Stimulated activated effector memory CD8-positive, alpha-beta T cell treated with anti-CD3 and anti-CD28 coated beads, Interleukin-12 subunit alpha, Interleukin-12 subunit beta, amount 100 ng/mL, for 72 hours (primary cell): ENCODE results near the gene RND1.
A peak's percentile ranks its signal among the peaks of the same experiment; 100 is the strongest.
"Not testable (repeated sequence)": the region's sequence is repeated elsewhere in the genome, so short reads cannot be mapped to it uniquely, and the experiment has no call there.

Source experiments
- ATAC-seq: fragments of 150-1000 bp; cut with Tn5 transposase; 2 replicates; pipeline ENCODE4 v1.10.0; 2021
- DNase-seq, 2 donors: peaks; one replicate each; pipeline ENCODE4 v3.0.0; 2021 to 2022; ENCODE audit warnings: low spot score in 2 of 2
- H3K27ac Mint-ChIP-seq: one replicate; pipeline ENCODE4 v1.8.0; 2022; ENCODE audit warnings: mild to moderate bottlenecking, mixed read lengths
- H3K36me3 Mint-ChIP-seq: one replicate; pipeline ENCODE4 v1.8.0; 2022; ENCODE audit warnings: mild to moderate bottlenecking, mixed read lengths
- H3K4me1 Mint-ChIP-seq: one replicate; pipeline ENCODE4 v1.8.0; 2022; ENCODE audit warnings: mixed read lengths
- H3K4me3 Mint-ChIP-seq: one replicate; pipeline ENCODE4 v1.8.0; 2022; ENCODE audit warnings: mild to moderate bottlenecking, mixed read lengths
- H3K9me3 Mint-ChIP-seq: one replicate; pipeline ENCODE4 v1.8.0; 2022; ENCODE audit warnings: mixed read lengths

The RND1 gene

DNA sequence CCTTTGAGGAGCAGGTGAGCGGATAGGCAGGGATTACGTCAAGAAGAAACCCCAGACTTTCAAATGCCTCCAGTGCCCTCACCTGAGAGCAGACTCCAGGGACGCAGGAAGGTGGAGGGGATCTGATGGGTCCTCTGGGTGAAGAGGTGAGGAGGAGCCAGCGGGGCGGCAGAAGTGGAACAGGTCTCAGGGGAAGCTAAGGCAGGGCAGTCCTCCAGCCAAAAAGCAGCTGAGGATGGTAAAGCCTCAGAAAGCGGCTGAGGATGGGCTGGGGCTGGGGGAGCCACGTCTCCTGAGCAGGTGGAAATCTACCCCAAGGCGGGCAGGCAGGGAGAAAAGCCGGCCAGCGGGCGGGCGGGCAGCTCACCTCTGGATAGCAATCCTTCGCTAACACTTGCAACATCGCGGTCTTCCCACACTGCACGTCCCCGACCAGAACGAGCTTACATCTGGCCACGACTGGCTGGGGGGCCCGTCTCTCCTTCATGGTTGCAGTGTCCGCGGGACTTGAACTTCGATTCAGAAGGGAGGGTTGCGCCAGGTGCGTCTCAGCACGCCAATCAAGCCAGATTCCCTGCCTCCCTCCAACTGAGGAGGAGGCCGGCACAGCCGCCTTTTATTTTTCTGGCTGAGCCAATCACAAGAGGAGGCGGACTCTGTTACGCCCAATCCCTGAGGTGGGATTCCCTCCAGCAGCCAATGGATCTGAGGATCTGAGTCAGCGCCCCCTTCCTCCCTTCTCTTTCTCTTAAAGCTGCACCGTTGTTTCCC lies at the start of gene RND1:
TSS of gene RND1 (minus strand) at position 590 of the 771 bp plus-strand sequence. CDS start at position 487, 103 bp downstream.
- Mint-ChIP-seq H3K4me3 (peak within 1 kb of the TSS; percentile 85), H3K27ac (peak within 1 kb of the TSS; percentile 86), H3K36me3 (peaks cover 18% of the 10 kb centered on the region), H3K9me3 (no peaks in the 10 kb centered on the region), H3K4me1 (peaks cover 34% of the 10 kb centered on the region)
- peak; percentile 67 to 92 for DNase-seq
- peak; percentile 93 for ATAC-seq

DNA sequence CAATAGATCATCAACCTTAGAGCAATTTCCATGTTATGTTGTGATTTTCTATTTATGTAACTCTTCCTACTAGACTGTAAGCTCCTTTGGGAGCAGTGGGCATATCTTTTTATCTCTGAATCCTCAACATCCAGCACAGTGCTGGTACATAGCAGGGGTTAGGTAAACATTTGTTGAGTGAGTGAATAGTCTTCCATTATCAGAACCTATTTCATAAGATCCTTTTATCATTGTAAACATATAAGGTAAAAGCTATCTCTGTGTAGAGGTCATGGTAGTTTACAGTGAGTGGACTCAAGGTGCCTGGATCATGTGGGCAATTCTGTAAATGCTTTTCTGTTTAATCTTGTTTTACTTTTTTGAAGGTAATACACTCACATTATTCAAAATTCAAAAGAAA lies 44.5 kb upstream of the RND1 start:
- Mint-ChIP-seq H3K9me3 (no peaks in the 10 kb centered on the region), H3K4me1 (no peaks in the 10 kb centered on the region), H3K36me3 (no peaks in the 10 kb centered on the region), H3K4me3 (no peak overlapping the region), H3K27ac (no peak overlapping the region)
- DNase-seq = no peak
- no peak for ATAC-seq

GRCh38 chr12:48909698-48910097 lies 44.0 kb upstream of the RND1 start:
- not testable (repeated sequence) for H3K36me3 Mint-ChIP-seq, H3K9me3 Mint-ChIP-seq, DNase-seq, ATAC-seq, H3K27ac Mint-ChIP-seq, H3K4me1 Mint-ChIP-seq, H3K4me3 Mint-ChIP-seq

- Mint-ChIP-seq H3K4me1 (peaks cover 11% of the 10 kb centered on the region), H3K27ac (no peak overlapping the region), H3K36me3 (no peaks in the 10 kb centered on the region), H3K9me3 (no peaks in the 10 kb centered on the region), H3K4me3 (no peak overlapping the region)
- DNase-seq (no peak), ATAC-seq (no peak)
Measured at GRCh38 chr12:48907245-48907644, 41.6 kb upstream of the RND1 start.

GRCh38 chr12:48903982-48904411 lies 38.3 kb upstream of the RND1 start:
- Mint-ChIP-seq H3K36me3 (no peaks in the 10 kb centered on the region), H3K4me1 (peaks cover 11% of the 10 kb centered on the region), H3K4me3 (peak overlapping the region; percentile 54), H3K27ac (peak overlapping the region; percentile 56), H3K9me3 (no peaks in the 10 kb centered on the region)
- peak; percentile 91 for ATAC-seq
- DNase-seq = peak; percentile 58 to 88

DNA sequence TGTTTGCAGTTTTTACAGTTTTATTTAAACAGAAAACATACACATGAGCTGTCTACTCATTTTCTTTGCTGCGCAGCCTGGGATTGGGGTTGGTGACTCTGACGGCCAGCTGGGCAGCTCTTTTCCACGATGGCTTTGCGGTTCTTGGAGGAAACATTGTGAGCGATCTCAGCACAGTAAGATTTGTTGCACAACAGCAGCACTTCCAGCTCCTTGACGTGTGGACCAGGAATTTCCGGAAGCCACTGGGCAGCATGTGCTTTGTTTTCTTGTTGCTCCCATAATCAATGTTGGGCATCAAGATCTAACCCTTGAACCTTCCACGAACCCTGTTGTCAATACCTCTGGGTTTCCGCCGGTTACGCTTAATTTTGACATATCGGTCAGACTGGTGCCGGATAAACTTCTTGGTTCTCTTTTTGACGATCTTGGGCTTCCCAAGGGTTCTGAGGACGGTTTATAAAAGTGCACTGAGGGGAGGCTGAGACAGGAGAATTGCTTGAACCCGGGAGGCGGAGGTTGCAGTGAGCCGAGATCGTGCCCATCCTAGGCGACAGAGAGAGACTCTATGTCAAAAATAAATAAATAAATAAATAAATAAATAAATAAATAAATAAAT lies 37.8 kb upstream of the RND1 start:
- ATAC-seq (no peak), DNase-seq (no peak)
- Mint-ChIP-seq H3K27ac (peak overlapping the region; percentile 56), H3K4me1 (peaks cover 11% of the 10 kb centered on the region), H3K36me3 (no peaks in the 10 kb centered on the region), H3K9me3 (no peaks in the 10 kb centered on the region), H3K4me3 (peak overlapping the region; percentile 54)

- ATAC-seq (peak; percentile 95), DNase-seq (no peak)
- Mint-ChIP-seq H3K4me3 (no peak overlapping the region), H3K9me3 (no peaks in the 10 kb centered on the region), H3K36me3 (no peaks in the 10 kb centered on the region), H3K27ac (no peak overlapping the region), H3K4me1 (peaks cover 11% of the 10 kb centered on the region)
Measured at GRCh38 chr12:48901278-48901677, 35.6 kb upstream of the RND1 start.

GRCh38 chr12:48899651-48900050 lies 34.0 kb upstream of the RND1 start:
- ATAC-seq (no peak), DNase-seq (no peak)
- no peak overlapping the region for H3K4me3 Mint-ChIP-seq
- no peaks in the 10 kb centered on the region for H3K36me3 Mint-ChIP-seq
- H3K27ac Mint-ChIP-seq = no peak overlapping the region
- no peaks in the 10 kb centered on the region for H3K9me3 Mint-ChIP-seq
- peaks cover 11% of the 10 kb centered on the region for H3K4me1 Mint-ChIP-seq

- Mint-ChIP-seq H3K9me3 (no peaks in the 10 kb centered on the region), H3K4me3 (no peak overlapping the region), H3K36me3 (no peaks in the 10 kb centered on the region), H3K4me1 (peaks cover 5% of the 10 kb centered on the region), H3K27ac (no peak overlapping the region)
- DNase-seq (no peak), ATAC-seq (no peak)
Measured at GRCh38 chr12:48894271-48894670, 28.6 kb upstream of the RND1 start.

DNA sequence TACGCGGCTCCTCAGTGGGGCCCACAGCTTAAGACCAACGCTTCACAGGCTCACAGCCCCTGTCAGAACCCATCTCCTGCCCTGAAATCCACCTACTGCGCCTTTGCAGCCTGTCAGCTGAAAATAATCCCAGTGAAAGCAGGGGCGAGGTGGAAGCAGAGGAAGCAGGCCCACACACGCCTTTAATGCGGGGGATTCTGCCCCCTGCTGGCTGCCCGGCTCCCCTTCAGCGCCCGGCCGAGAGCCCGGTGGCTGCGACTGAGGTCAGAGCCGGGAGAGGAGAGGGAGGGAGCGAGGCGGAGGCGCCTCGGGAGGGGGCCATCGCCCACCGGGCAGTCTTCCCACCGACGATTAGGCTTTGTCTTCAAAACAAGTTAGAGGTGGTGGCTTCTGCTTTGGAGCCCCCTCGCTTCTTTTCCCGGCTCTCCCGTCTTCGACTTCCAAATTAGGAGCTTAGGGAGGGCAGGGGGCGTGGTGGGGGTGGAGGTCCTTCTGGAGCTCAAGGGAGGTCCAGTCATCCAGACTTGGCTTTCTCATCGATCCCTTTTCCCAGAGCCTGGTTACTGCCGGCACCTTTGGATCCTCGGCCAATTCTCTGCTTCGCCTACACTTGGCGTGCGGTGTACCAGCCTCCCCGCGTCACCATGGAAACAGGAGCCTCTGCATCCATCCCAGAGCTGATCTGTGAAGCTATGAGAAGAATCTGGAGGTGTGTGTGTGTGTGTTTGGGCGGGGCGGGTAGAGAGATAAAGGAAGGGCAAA lies 25.2 kb upstream of the RND1 start:
- H3K4me3 Mint-ChIP-seq = peak overlapping the region; percentile 29

DNA sequence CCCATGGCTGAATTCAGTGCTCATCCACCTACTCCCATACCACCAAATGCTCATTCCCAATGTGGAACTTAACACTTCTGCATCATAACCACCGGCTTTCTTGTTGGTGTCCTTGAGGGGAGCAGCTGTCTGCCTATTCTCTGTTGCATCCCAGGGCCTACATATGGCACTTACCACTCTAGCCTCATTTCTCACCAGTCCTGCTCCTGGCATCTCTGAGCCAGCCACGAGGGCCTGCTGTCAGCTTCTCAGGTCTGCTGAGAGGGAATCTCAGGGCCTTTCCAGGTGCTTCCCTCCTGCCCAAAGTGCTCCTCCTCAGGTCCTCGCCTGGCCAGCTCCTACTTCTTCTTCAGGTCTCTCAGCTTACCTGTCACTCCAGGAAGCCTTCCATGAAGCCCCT lies 24.0 kb upstream of the RND1 start:
- Mint-ChIP-seq H3K9me3 (no peaks in the 10 kb centered on the region), H3K4me1 (peaks cover 5% of the 10 kb centered on the region), H3K36me3 (no peaks in the 10 kb centered on the region), H3K27ac (no peak overlapping the region), H3K4me3 (no peak overlapping the region)
- ATAC-seq (no peak), DNase-seq (no peak)

More for the DNA sequence above, 25.2 kb upstream of the RND1 start:
- Mint-ChIP-seq H3K27ac (no peak overlapping the region), H3K4me1 (peaks cover 5% of the 10 kb centered on the region), H3K9me3 (no peaks in the 10 kb centered on the region), H3K36me3 (no peaks in the 10 kb centered on the region)
- peak; percentile 73 to 88 for DNase-seq
- peak; percentile 97 for ATAC-seq

DNA sequence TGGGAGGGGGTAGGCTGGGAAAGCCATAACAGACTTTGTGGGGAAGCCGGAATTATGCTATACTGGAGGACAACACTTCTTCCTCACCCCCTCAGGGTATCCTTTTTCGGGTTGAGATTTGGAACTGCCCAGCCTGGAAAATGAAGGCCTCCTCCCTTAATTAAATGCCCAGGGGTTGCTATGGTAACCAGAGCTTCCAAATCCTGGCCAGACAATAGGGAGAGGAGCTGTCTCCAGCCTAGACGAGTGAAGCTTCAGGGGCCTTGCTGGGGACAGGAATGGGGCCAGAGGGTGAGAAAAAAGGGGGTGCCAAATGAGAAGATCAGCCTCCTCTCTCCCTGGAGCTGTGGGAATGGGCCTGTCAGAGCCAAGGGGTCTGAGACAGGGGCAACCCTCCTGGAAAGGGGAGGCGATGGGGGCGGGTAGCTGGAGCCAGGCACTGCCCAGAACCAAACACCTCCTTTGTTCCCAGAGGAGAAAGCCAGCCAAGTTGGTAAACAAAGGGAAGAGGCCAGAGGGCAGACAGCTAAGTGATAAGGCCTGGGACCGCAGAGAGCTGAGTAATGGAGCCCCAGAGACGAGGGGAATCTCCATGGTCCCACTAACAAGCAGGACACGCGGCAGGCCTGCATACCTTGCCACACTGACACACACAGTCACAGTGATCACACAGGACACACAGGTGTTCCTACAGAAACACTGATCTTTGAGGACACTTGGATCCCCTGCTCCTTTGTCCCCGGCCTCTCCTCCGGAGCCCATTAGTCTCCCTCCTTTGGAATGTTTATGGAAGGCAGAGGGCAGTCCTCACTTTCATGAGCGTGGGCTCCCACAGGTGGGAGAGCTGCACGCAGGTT lies 17.9 kb upstream of the RND1 start:
- DNase-seq (no peak), ATAC-seq (no peak)
- peak overlapping the region; percentile 67 for H3K27ac Mint-ChIP-seq

DNA sequence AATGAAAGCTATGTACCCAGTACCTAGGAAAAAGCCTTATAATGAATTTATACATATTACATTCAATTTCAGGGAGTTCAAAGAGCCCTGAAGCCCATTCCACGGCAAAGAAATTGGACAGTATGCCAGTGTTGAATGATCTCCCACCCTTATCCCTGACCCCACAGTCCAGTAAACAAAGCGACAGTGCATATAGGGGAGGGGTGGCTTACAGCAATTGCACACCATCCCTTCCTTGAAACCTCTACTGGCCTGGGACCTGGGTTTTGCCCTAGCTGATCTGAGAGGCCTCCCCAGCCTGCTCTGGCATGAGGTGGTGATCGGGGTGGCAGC lies 17.3 kb upstream of the RND1 start:
- H3K9me3 Mint-ChIP-seq = no peaks in the 10 kb centered on the region
- peak overlapping the region; percentile 67 for H3K27ac Mint-ChIP-seq
- no peak for DNase-seq
- no peaks in the 10 kb centered on the region for H3K36me3 Mint-ChIP-seq
- no peak for ATAC-seq
- H3K4me1 Mint-ChIP-seq = peaks cover 9% of the 10 kb centered on the region
- no peak overlapping the region for H3K4me3 Mint-ChIP-seq

More for the DNA sequence above, 17.9 kb upstream of the RND1 start:
- peaks cover 9% of the 10 kb centered on the region for H3K4me1 Mint-ChIP-seq
- no peak overlapping the region for H3K4me3 Mint-ChIP-seq
- H3K36me3 Mint-ChIP-seq = no peaks in the 10 kb centered on the region
- H3K9me3 Mint-ChIP-seq = no peaks in the 10 kb centered on the region

DNA sequence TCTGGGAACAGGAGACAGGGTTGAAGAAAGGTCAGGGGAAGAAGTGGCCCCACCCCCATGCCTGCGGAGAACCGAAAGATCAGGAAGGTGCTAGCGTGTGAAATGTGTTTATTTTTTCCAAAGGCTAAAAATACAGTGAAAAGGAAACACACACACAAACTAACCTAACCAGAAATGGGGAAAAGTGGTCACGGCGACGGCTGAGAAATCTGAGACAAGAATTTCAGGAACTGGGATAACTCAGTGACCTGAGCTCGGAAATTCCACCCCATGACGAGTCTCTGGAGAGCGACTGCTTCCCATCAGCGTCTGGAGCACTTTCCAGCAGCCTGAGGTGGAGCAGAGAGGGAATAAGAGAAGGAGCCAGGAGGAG lies 16.6 kb upstream of the RND1 start:
- ATAC-seq (no peak), DNase-seq (no peak)
- Mint-ChIP-seq H3K27ac (no peak overlapping the region), H3K36me3 (no peaks in the 10 kb centered on the region), H3K9me3 (no peaks in the 10 kb centered on the region), H3K4me1 (peaks cover 9% of the 10 kb centered on the region), H3K4me3 (no peak overlapping the region)
